Neural progenitor cell (in vitro differentiated cells): ENCODE measurements around the gene JAKMIP2.

Experiments used
- EZH2 ChIP-seq: fragments of 200-600 bp; sonication (generic); IDR thresholded peaks from 2 replicates; pipeline ENCODE4 v1.6.1; 2017; ENCODE audit warnings: antibody characterized with exemption, mild to moderate bottlenecking, moderate library complexity
- EZH2phosphoT487 ChIP-seq: fragments of 200-600 bp; sonication (generic); IDR thresholded peaks from 2 replicates; pipeline ENCODE4 v1.6.1; 2017; ENCODE audit warnings: antibody characterized with exemption
- TF ChIP-seq, protein P1 (sequence below): fragments of 200-600 bp; sonication (generic); IDR thresholded peaks from 2 replicates; pipeline ENCODE4 v1.5.1; 2017; ENCODE audit warnings: antibody characterized with exemption, mild to moderate bottlenecking

DNA sequence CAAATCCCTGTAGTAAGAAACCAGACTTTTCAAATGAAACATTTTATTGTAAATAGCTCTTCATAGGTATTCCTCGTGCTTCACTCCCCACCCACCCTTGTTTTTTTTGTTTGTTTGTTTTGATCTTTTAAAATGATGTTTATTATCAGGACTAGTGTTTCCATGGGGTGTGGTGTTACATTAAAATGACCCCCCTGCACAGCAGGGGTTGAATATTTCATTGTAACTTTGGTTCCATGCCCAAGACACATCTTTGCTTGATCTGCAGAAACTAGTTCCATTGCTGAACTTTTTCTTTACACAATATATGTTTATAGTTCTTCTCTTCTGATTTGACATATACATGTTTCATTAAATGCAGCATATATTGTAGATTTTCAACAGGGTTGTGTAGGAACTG lies 191.4 kb downstream of the JAKMIP2 start:
- TF ChIP-seq, protein P1, sequence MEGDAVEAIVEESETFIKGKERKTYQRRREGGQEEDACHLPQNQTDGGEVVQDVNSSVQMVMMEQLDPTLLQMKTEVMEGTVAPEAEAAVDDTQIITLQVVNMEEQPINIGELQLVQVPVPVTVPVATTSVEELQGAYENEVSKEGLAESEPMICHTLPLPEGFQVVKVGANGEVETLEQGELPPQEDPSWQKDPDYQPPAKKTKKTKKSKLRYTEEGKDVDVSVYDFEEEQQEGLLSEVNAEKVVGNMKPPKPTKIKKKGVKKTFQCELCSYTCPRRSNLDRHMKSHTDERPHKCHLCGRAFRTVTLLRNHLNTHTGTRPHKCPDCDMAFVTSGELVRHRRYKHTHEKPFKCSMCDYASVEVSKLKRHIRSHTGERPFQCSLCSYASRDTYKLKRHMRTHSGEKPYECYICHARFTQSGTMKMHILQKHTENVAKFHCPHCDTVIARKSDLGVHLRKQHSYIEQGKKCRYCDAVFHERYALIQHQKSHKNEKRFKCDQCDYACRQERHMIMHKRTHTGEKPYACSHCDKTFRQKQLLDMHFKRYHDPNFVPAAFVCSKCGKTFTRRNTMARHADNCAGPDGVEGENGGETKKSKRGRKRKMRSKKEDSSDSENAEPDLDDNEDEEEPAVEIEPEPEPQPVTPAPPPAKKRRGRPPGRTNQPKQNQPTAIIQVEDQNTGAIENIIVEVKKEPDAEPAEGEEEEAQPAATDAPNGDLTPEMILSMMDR = no peak
- TF ChIP-seq EZH2phosphoT487 (no peak), EZH2 (no peak)
